HEK293 (cell line): Measurements from ENCODE around the gene TSKU.

Experiments used
- HOXA7 ChIP-seq: sonication (generic); formaldehyde crosslinking; IDR thresholded peaks from 2 replicates; pipeline ENCODE4 v1.8.1; 2022; ENCODE audit warnings: missing genetic modification reagents, borderline replicate concordance
- KLF10 ChIP-seq: fragments of 450-650 bp; IDR thresholded peaks from 2 replicates; pipeline ENCODE4 v1.5.1; 2018; ENCODE audit warnings: missing biosample characterization, mild to moderate bottlenecking, missing genetic modification characterization
- MYNN ChIP-seq: fragments of 450-650 bp; formaldehyde crosslinking; IDR thresholded peaks from 2 replicates; pipeline ENCODE4 v1.5.1; 2016; ENCODE audit warnings: missing biosample characterization, missing genetic modification characterization, borderline replicate concordance
- SETDB1 ChIP-seq: IDR thresholded peaks from one replicate; pipeline ENCODE4 v1.6.1; 2017; ENCODE audit warnings: mild to moderate bottlenecking, low read length, moderate library complexity, mixed read lengths; ENCODE audit not compliant: insufficient read length
- SP3 ChIP-seq: fragments of 450-650 bp; formaldehyde crosslinking; IDR thresholded peaks from 2 replicates; pipeline ENCODE4 v1.5.1; 2016; ENCODE audit warnings: missing biosample characterization, missing genetic modification characterization
- ZFP69B ChIP-seq: fragments of 450-650 bp; formaldehyde crosslinking; IDR thresholded peaks from 2 replicates; pipeline ENCODE4 v1.5.1; 2016; ENCODE audit warnings: missing biosample characterization, missing genetic modification characterization
- ZNF133 ChIP-seq: fragments of 450-650 bp; formaldehyde crosslinking; IDR thresholded peaks from 2 replicates; pipeline ENCODE4 v1.5.1; 2016; ENCODE audit warnings: missing biosample characterization, missing genetic modification characterization
- ZNF274 ChIP-seq, 2 experiments: fragments of 200-500 bp in 1 of 2; fragments of 450-650 bp in 1 of 2; sonication (Bioruptor generic) in 1 of 2; formaldehyde crosslinking in 1 of 2; IDR thresholded peaks; 2 replicates each; pipeline versions ENCODE4 v1.5.1 to v1.6.1; 2014 to 2016; ENCODE audit warnings: borderline replicate concordance in 1 of 2, inconsistent platforms in 1 of 2, low read length in 1 of 2, missing biosample characterization in 1 of 2, missing genetic modification characterization in 1 of 2
- ZNF302 ChIP-seq: fragments of 450-650 bp; formaldehyde crosslinking; IDR thresholded peaks from 2 replicates; pipeline ENCODE4 v1.5.1; 2016; ENCODE audit warnings: missing biosample characterization, missing genetic modification characterization, low read depth
- ZNF837 ChIP-seq: fragments of 450-650 bp; formaldehyde crosslinking; IDR thresholded peaks from 2 replicates; pipeline ENCODE4 v1.5.1; 2016; ENCODE audit warnings: missing biosample characterization, missing genetic modification characterization
- TF ChIP-seq, protein P1 (sequence below): fragments of 450-650 bp; formaldehyde crosslinking; IDR thresholded peaks from 2 replicates; pipeline ENCODE4 v1.5.1; 2016; ENCODE audit warnings: missing biosample characterization, missing genetic modification characterization
- TF ChIP-seq, protein P2 (sequence below): fragments of 450-650 bp; formaldehyde crosslinking; IDR thresholded peaks from 2 replicates; pipeline ENCODE4 v1.5.1; 2016; ENCODE audit warnings: missing biosample characterization, missing genetic modification characterization

DNA sequence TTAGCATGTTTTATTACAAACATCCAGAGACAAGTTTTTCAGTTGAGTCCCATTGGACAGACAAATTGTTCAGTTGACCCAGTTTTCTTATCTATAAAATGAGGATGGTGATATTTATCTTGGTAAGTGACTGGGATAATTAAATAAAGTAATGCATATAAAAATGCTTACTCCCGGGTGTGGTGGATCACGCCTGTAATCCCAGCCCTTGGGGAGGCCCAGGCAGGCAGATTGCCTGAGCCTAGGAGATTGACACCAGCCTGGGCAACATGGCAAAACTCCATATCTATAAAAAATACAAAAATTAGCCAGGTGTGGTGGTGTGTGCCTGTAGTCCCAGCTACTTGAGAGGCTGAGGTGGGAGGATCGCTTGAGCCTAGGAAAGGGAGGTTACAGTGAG is 61.9 kb downstream of the TSKU start:
- TF ChIP-seq ZNF274 (IDR thresholded peaks at IDR 0.05; ENCODE audit: low read length), result no peak
- no peak for TF ChIP-seq ZNF274 (tag by site-specific recombination; IDR thresholded peaks at IDR 0.05; ENCODE audit: borderline replicate concordance)
- no peak for TF ChIP-seq ZNF302 (tag by site-specific recombination)
- TF ChIP-seq, protein P1, sequence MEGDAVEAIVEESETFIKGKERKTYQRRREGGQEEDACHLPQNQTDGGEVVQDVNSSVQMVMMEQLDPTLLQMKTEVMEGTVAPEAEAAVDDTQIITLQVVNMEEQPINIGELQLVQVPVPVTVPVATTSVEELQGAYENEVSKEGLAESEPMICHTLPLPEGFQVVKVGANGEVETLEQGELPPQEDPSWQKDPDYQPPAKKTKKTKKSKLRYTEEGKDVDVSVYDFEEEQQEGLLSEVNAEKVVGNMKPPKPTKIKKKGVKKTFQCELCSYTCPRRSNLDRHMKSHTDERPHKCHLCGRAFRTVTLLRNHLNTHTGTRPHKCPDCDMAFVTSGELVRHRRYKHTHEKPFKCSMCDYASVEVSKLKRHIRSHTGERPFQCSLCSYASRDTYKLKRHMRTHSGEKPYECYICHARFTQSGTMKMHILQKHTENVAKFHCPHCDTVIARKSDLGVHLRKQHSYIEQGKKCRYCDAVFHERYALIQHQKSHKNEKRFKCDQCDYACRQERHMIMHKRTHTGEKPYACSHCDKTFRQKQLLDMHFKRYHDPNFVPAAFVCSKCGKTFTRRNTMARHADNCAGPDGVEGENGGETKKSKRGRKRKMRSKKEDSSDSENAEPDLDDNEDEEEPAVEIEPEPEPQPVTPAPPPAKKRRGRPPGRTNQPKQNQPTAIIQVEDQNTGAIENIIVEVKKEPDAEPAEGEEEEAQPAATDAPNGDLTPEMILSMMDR (tag by site-specific recombination), result no peak
- TF ChIP-seq SP3 (tag by site-specific recombination), result no peak
- no peak for TF ChIP-seq ZFP69B (tag by site-specific recombination)
- no peak for TF ChIP-seq ZNF133 (tag by site-specific recombination)
- TF ChIP-seq SETDB1, result no peak
- TF ChIP-seq HOXA7 (CRISPR knock-in tag), result no peak
- TF ChIP-seq, protein P2, sequence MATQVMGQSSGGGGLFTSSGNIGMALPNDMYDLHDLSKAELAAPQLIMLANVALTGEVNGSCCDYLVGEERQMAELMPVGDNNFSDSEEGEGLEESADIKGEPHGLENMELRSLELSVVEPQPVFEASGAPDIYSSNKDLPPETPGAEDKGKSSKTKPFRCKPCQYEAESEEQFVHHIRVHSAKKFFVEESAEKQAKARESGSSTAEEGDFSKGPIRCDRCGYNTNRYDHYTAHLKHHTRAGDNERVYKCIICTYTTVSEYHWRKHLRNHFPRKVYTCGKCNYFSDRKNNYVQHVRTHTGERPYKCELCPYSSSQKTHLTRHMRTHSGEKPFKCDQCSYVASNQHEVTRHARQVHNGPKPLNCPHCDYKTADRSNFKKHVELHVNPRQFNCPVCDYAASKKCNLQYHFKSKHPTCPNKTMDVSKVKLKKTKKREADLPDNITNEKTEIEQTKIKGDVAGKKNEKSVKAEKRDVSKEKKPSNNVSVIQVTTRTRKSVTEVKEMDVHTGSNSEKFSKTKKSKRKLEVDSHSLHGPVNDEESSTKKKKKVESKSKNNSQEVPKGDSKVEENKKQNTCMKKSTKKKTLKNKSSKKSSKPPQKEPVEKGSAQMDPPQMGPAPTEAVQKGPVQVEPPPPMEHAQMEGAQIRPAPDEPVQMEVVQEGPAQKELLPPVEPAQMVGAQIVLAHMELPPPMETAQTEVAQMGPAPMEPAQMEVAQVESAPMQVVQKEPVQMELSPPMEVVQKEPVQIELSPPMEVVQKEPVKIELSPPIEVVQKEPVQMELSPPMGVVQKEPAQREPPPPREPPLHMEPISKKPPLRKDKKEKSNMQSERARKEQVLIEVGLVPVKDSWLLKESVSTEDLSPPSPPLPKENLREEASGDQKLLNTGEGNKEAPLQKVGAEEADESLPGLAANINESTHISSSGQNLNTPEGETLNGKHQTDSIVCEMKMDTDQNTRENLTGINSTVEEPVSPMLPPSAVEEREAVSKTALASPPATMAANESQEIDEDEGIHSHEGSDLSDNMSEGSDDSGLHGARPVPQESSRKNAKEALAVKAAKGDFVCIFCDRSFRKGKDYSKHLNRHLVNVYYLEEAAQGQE (tag by site-specific recombination), result no peak
- no peak for TF ChIP-seq MYNN (tag by site-specific recombination)
- TF ChIP-seq ZNF837 (tag by site-specific recombination), result no peak
- TF ChIP-seq KLF10, result no peak
